AG09319 (cell line): ENCODE measurements around the gene FAM25G.

Experiments used
- DNase-seq: peaks from one replicate; pipeline ENCODE4 v3.0.0-alpha.2; 2010; ENCODE audit warnings: low read depth; ENCODE audit errors: extremely low read depth
- CTCF ChIP-seq: IDR thresholded peaks from 2 replicates; pipeline ENCODE4 v1.5.1; 2011; ENCODE audit warnings: low read depth, mild to moderate bottlenecking, inconsistent platforms, low read length, moderate library complexity

FAM25G gene

GRCh38 chr10:47444047-47444446, 47.5 kb downstream of the FAM25G start:
- no peak for TF ChIP-seq CTCF
- no peak for DNase-seq

- no peak for TF ChIP-seq CTCF
- no peak for DNase-seq
Observed at GRCh38 chr10:47443145-47443544, 48.4 kb downstream of the FAM25G start.

GRCh38 chr10:47442351-47442750, 49.1 kb downstream of the FAM25G start:
- no peak for DNase-seq
- TF ChIP-seq CTCF = no peak

GRCh38 chr10:47441938-47442337, 49.6 kb downstream of the FAM25G start:
- DNase-seq = no peak
- TF ChIP-seq CTCF = no peak

GRCh38 chr10:47440207-47440606, 51.3 kb downstream of the FAM25G start:
- no peak for DNase-seq
- TF ChIP-seq CTCF = no peak

- DNase-seq = peak; percentile 31
- peak; percentile 73 for TF ChIP-seq CTCF
Observed at GRCh38 chr10:47438857-47439474, 52.5 kb downstream of the FAM25G start.
